ENCODE results near the gene FAHD2A.

Gene FAHD2A

DNA sequence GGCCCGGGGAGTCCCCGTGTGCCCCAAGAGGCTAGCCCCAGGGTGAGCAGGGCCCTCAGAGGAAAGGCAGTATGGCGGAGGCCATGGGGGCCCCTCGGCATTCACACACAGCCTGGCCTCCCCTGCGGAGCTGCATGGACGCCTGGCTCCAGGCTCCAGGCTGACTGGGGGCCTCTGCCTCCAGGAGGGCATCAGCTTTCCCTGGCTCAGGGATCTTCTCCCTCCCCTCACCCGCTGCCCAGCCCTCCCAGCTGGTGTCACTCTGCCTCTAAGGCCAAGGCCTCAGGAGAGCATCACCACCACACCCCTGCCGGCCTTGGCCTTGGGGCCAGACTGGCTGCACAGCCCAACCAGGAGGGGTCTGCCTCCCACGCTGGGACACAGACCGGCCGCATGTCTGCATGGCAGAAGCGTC lies 16.9 kb upstream of the FAHD2A start:
- no peak overlapping the region for H3K27ac ChIP-seq (ENCODE audit: low read length)
- no peaks in the 10 kb centered on the region for H3K36me3 ChIP-seq (ENCODE audit: control insufficient read depth, low read depth, low read length)
- H3K9ac ChIP-seq (ENCODE audit: low read length), result no peak overlapping the region
- no peaks in the 10 kb centered on the region for H3K9me3 ChIP-seq (ENCODE audit: control insufficient read depth, low read depth, low read length)
- H3K4me1 ChIP-seq (ENCODE audit: control insufficient read depth, low read depth, low read length), result no peaks in the 10 kb centered on the region
- H3K27me3 ChIP-seq (ENCODE audit: control insufficient read depth, insufficient read depth, low read length), result peaks cover 4% of the 10 kb centered on the region
- H3K4me3 ChIP-seq (ENCODE audit: low read length), result no peak overlapping the region

DNA sequence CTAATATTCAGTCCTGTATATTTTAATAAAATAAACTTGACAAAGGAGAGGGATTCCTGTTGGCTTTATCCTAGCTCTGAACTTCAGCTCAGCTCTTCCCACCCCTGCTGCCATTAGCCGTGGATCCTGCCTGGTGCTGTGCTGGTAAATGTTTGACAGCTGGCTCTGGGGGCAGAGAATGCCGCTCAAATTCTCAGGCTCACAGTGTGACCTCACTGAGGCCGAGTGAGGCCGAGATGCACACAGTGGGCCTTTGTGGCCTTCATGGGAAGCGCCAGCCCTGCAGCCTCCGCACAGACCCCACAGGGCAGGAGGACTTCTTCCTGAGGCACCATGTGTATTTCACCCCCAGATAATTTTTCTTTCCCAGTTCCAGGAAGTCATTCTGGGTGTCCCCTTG lies 16.5 kb upstream of the FAHD2A start:
- H3K36me3 ChIP-seq (ENCODE audit: control insufficient read depth, low read depth, low read length), result no peaks in the 10 kb centered on the region
- H3K27me3 ChIP-seq (ENCODE audit: control insufficient read depth, insufficient read depth, low read length), result peaks cover 4% of the 10 kb centered on the region
- no peak overlapping the region for H3K9ac ChIP-seq (ENCODE audit: low read length)
- no peaks in the 10 kb centered on the region for H3K4me1 ChIP-seq (ENCODE audit: control insufficient read depth, low read depth, low read length)
- no peaks in the 10 kb centered on the region for H3K9me3 ChIP-seq (ENCODE audit: control insufficient read depth, low read depth, low read length)
- no peak overlapping the region for H3K27ac ChIP-seq (ENCODE audit: low read length)
- H3K4me3 ChIP-seq (ENCODE audit: low read length), result no peak overlapping the region

- no peak overlapping the region for H3K9ac ChIP-seq (ENCODE audit: low read length)
- no peaks in the 10 kb centered on the region for H3K9me3 ChIP-seq (ENCODE audit: control insufficient read depth, low read depth, low read length)
- no peaks in the 10 kb centered on the region for H3K4me1 ChIP-seq (ENCODE audit: control insufficient read depth, low read depth, low read length)
- no peak overlapping the region for H3K4me3 ChIP-seq (ENCODE audit: low read length)
- peaks cover 4% of the 10 kb centered on the region for H3K27me3 ChIP-seq (ENCODE audit: control insufficient read depth, insufficient read depth, low read length)
- H3K27ac ChIP-seq (ENCODE audit: low read length), result no peak overlapping the region
- no peaks in the 10 kb centered on the region for H3K36me3 ChIP-seq (ENCODE audit: control insufficient read depth, low read depth, low read length)
Observed at GRCh38 chr2:95387358-95387757, 15.2 kb upstream of the FAHD2A start.

DNA sequence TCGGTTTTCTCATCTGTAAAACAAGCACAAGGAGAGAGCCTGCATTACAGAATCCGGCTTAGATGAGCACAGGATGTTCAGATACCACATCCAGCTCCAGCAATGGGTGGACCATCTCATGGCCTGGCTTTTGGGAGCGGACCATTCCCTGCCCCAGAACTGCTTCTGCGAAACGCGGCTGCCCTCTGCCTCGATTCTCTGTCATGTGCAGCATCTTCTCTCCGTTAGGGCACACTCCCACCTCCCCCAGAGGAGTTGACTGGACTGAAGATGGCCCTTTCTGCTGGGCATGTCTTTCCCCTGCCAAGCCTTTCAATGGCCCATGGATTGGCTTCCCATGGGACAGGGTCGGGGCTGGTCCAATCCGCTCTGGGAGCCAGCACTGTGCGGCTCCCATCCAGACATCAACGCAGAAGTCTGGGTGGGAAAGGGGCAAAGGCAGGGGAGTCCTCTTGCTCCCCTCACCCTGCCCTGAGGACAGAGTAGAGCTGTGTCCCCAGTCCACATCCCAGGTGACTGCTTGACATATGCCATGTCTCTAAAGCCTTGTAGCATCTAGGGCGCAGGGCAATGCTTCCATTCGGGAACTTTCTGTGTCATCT lies 14.3 kb upstream of the FAHD2A start:
- H3K9me3 ChIP-seq (ENCODE audit: control insufficient read depth, low read depth, low read length), result no peaks in the 10 kb centered on the region
- H3K27ac ChIP-seq (ENCODE audit: low read length), result no peak overlapping the region
- H3K9ac ChIP-seq (ENCODE audit: low read length), result no peak overlapping the region

DNA sequence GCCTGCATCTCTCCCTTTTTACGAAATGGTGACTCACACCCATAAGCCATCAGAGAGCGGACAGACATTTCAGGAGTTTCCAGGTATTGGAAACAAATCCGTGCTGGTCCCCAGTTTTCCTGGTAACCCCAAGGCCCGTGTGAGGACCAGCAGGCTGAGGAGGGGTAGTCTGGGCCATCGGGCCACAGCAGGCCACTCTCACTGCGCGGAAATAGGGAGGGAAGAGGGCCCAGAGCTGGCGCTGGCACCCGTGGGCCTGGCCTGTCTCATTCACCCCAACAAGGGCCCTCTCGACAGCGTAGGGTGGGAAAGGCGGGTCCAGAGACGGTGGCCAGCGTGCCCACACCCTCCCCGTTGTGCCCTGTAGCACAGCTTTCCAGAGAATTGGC lies 13.7 kb upstream of the FAHD2A start:
- H3K4me1 ChIP-seq (ENCODE audit: control insufficient read depth, low read depth, low read length), result no peaks in the 10 kb centered on the region
- H3K4me3 ChIP-seq (ENCODE audit: low read length), result no peak overlapping the region
- H3K9ac ChIP-seq (ENCODE audit: low read length), result no peak overlapping the region
- H3K27me3 ChIP-seq (ENCODE audit: control insufficient read depth, insufficient read depth, low read length), result peaks cover 4% of the 10 kb centered on the region
- no peaks in the 10 kb centered on the region for H3K9me3 ChIP-seq (ENCODE audit: control insufficient read depth, low read depth, low read length)
- H3K36me3 ChIP-seq (ENCODE audit: control insufficient read depth, low read depth, low read length), result no peaks in the 10 kb centered on the region
- H3K27ac ChIP-seq (ENCODE audit: low read length), result no peak overlapping the region

More for the DNA sequence above, 14.3 kb upstream of the FAHD2A start:
- Histone ChIP-seq H3K36me3 (ENCODE audit: control insufficient read depth, low read depth, low read length) (no peaks in the 10 kb centered on the region), H3K4me3 (ENCODE audit: low read length) (no peak overlapping the region), H3K27me3 (ENCODE audit: control insufficient read depth, insufficient read depth, low read length) (peaks cover 4% of the 10 kb centered on the region), H3K4me1 (ENCODE audit: control insufficient read depth, low read depth, low read length) (no peaks in the 10 kb centered on the region)

DNA sequence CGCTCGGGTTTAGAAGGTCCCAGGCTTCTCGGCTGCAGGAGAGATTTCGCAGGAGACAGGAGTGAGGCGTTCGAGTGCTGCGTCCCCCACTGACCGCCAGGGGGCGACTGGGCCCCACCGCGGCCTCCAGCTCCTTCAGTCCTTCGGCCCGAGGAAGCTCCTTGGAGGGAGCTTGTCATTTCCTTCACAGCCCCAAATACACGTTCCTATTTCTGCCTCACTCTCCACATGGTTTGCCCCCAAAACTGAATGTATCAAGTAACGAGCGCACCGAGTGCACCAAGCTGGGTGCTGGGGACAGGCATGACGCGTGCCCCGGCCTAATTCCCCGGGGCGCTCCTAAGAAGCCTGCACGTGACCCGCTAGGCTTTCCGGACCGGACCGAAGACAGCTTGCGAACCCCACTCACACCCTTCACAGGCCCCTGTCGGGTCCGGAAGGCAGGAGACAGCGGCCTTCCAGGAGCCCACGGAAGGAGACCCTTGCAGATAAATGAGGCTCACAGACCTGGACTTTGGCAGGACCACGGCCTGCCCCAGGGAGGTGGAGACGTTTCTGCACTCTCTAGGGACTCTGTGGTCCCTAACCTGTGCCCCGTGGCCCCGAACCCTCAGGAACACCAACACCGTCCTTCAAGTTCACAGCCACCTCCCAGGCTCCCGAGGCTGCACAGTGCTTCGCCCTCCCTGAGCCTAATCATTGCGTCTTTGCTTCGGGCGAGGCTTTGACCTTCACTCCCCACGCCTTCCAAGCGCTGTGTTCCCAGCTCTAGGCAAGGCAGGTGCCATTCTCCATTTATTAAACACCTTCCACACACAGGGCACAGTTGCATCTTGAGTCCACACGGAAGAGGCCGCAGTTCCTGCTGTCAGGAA lies 13.0 kb upstream of the FAHD2A start:
- Histone ChIP-seq H3K9ac (ENCODE audit: low read length) (no peak overlapping the region), H3K9me3 (ENCODE audit: control insufficient read depth, low read depth, low read length) (no peaks in the 10 kb centered on the region), H3K27me3 (ENCODE audit: control insufficient read depth, insufficient read depth, low read length) (peaks cover 4% of the 10 kb centered on the region), H3K27ac (ENCODE audit: low read length) (no peak overlapping the region), H3K4me1 (ENCODE audit: control insufficient read depth, low read depth, low read length) (no peaks in the 10 kb centered on the region), H3K36me3 (ENCODE audit: control insufficient read depth, low read depth, low read length) (no peaks in the 10 kb centered on the region), H3K4me3 (ENCODE audit: low read length) (no peak overlapping the region)

GRCh38 chr2:95390272-95390880 lies 12.1 kb upstream of the FAHD2A start:
- H3K27ac ChIP-seq (ENCODE audit: low read length), result no peak overlapping the region
- no peak overlapping the region for H3K9ac ChIP-seq (ENCODE audit: low read length)
- peaks cover 4% of the 10 kb centered on the region for H3K27me3 ChIP-seq (ENCODE audit: control insufficient read depth, insufficient read depth, low read length)
- no peaks in the 10 kb centered on the region for H3K4me1 ChIP-seq (ENCODE audit: control insufficient read depth, low read depth, low read length)
- no peaks in the 10 kb centered on the region for H3K9me3 ChIP-seq (ENCODE audit: control insufficient read depth, low read depth, low read length)
- no peaks in the 10 kb centered on the region for H3K36me3 ChIP-seq (ENCODE audit: control insufficient read depth, low read depth, low read length)
- no peak overlapping the region for H3K4me3 ChIP-seq (ENCODE audit: low read length)

DNA sequence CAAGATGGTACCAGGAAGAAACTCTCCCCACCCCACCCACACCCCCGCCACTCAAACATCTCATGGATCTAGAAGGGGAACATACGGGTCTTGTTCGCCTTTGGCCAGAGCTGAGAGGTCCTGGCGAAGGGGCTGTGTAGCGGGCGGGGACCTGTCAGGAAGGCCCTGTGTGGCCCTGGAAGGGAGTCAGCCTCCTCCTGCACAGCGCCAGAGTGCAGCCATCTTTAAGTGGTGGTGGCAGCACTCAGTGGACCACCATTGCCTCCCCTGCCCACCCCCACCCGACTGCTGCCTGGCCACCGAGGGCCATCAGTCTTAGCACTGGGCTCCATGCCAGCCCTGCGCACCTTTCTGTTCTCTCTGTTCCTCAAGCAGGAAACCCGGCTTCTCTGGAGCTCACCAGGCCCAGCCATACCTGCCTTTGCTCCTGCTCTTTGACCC lies 11.6 kb upstream of the FAHD2A start:
- Histone ChIP-seq H3K36me3 (ENCODE audit: control insufficient read depth, low read depth, low read length) (no peaks in the 10 kb centered on the region), H3K4me1 (ENCODE audit: control insufficient read depth, low read depth, low read length) (no peaks in the 10 kb centered on the region), H3K27ac (ENCODE audit: low read length) (no peak overlapping the region), H3K9me3 (ENCODE audit: control insufficient read depth, low read depth, low read length) (no peaks in the 10 kb centered on the region), H3K9ac (ENCODE audit: low read length) (no peak overlapping the region), H3K4me3 (ENCODE audit: low read length) (no peak overlapping the region), H3K27me3 (ENCODE audit: control insufficient read depth, insufficient read depth, low read length) (peaks cover 4% of the 10 kb centered on the region)

GRCh38 chr2:95391641-95392310 lies 10.7 kb upstream of the FAHD2A start:
- Histone ChIP-seq H3K9ac (ENCODE audit: low read length) (no peak overlapping the region), H3K9me3 (ENCODE audit: control insufficient read depth, low read depth, low read length) (no peaks in the 10 kb centered on the region), H3K4me1 (ENCODE audit: control insufficient read depth, low read depth, low read length) (no peaks in the 10 kb centered on the region), H3K4me3 (ENCODE audit: low read length) (no peak overlapping the region), H3K36me3 (ENCODE audit: control insufficient read depth, low read depth, low read length) (no peaks in the 10 kb centered on the region), H3K27ac (ENCODE audit: low read length) (no peak overlapping the region), H3K27me3 (ENCODE audit: control insufficient read depth, insufficient read depth, low read length) (peaks cover 4% of the 10 kb centered on the region)

GRCh38 chr2:95392320-95392719 lies 10.2 kb upstream of the FAHD2A start:
- Histone ChIP-seq H3K4me1 (ENCODE audit: control insufficient read depth, low read depth, low read length) (peaks cover 3% of the 10 kb centered on the region), H3K36me3 (ENCODE audit: control insufficient read depth, low read depth, low read length) (no peaks in the 10 kb centered on the region), H3K27ac (ENCODE audit: low read length) (no peak overlapping the region), H3K4me3 (ENCODE audit: low read length) (no peak overlapping the region), H3K27me3 (ENCODE audit: control insufficient read depth, insufficient read depth, low read length) (peaks cover 4% of the 10 kb centered on the region), H3K9ac (ENCODE audit: low read length) (no peak overlapping the region), H3K9me3 (ENCODE audit: control insufficient read depth, low read depth, low read length) (no peaks in the 10 kb centered on the region)

DNA sequence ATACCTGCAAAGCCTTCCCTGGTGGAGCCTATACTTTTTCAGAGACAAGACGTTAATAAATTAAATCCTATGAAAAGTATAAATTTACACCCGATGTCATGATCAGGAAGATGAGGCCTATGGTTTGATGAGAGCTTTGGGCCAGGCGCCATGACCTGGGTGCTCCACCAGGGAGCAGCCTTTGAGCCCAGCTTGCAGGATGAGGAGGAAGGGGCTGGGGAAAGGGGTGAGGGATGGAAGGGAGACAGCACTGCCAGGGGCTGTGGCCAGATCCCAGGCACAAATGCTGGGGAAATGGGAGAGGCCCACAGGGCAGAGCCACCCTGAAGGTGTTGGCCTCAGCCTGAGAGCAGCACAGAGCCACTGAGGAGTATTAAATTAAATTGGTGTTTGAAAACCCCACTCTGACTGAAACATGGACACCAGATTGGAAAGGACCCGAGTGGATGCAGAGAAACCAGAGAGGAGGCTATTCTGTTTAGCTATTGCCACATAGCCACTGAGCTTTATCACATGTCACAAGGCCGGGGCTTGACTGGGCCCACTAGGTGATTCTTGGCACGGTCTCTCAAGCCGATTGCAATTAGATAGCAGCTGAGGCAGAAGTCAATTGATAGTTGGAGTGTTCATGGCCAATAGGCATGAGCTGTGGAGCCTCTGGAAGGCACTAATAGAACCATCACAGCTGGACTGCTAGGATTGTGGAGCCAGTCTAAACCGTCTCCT lies 9.6 kb upstream of the FAHD2A start:
- no peak overlapping the region for H3K4me3 ChIP-seq (ENCODE audit: low read length)
- no peak overlapping the region for H3K27ac ChIP-seq (ENCODE audit: low read length)
- no peak overlapping the region for H3K9ac ChIP-seq (ENCODE audit: low read length)
- no peaks in the 10 kb centered on the region for H3K36me3 ChIP-seq (ENCODE audit: control insufficient read depth, low read depth, low read length)
- peaks cover 4% of the 10 kb centered on the region for H3K27me3 ChIP-seq (ENCODE audit: control insufficient read depth, insufficient read depth, low read length)
- H3K9me3 ChIP-seq (ENCODE audit: control insufficient read depth, low read depth, low read length), result no peaks in the 10 kb centered on the region
- H3K4me1 ChIP-seq (ENCODE audit: control insufficient read depth, low read depth, low read length), result peaks cover 4% of the 10 kb centered on the region
